OCI-LY7 (cell line): ENCODE results near the gene CLTCL1. TPM values are rescaled to one million over a fixed set of nuclear protein-coding genes. Genes with fewer than 3 reads are reported as not detected.

Experiments
- BruUV-seq: library from RNA; stranded (reverse); fragments of 400-500 nt; replicated peaks from 2 replicates; lab custom pipeline; 2021; lab: Mats Ljungman, UMichigan
- CTCF ChIA-PET: fragments of 300-600 bp; sonication (Branson Sonifier 250); formaldehyde crosslinking; loops from one replicate; lab custom pipeline; 2022; ENCODE audit warnings: antibody characterized with exemption; ENCODE audit not compliant: unreplicated experiment; lab: Charles Lee
- POLR2A ChIA-PET: fragments of 300-600 bp; sonication (Branson Sonifier 250); formaldehyde crosslinking; loops from one replicate; lab custom pipeline; 2022; ENCODE audit warnings: antibody characterized with exemption; lab: Charles Lee
- DNase-seq: peaks from one replicate; pipeline ENCODE4 v3.0.0-alpha.2; 2015; ENCODE audit warnings: low spot score
- H2AFZ ChIP-seq: fragments of 200-600 bp; sonication (generic), shearing (Covaris generic); 2 replicates; pipeline ENCODE4 v1.6.1; 2014; ENCODE audit warnings: mild to moderate bottlenecking, antibody characterized with exemption, low read length, moderate library complexity
- H3K27ac ChIP-seq: fragments of 200-600 bp; sonication (generic); 2 replicates; pipeline ENCODE4 v1.5.1; 2014; ENCODE audit warnings: mixed run types, low read depth, mild to moderate bottlenecking, moderate library complexity, low read length, inconsistent platforms; ENCODE audit not compliant: poor library complexity, severe bottlenecking
- H3K36me3 ChIP-seq: fragments of 200-600 bp; sonication (generic); 2 replicates; pipeline ENCODE4 v1.6.1; 2014; ENCODE audit warnings: mild to moderate bottlenecking, antibody characterized with exemption, low read length, moderate library complexity, mixed read lengths; ENCODE audit not compliant: insufficient read depth
- H3K4me1 ChIP-seq: fragments of 200-600 bp; sonication (generic); 2 replicates; pipeline ENCODE4 v1.5.1; 2014; ENCODE audit warnings: mild to moderate bottlenecking, low read length; ENCODE audit not compliant: insufficient read depth, poor library complexity, severe bottlenecking
- H3K4me2 ChIP-seq: fragments of 200-600 bp; sonication (generic); 2 replicates; pipeline ENCODE4 v1.6.1; 2014; ENCODE audit warnings: mild to moderate bottlenecking, low read length
- H3K4me3 ChIP-seq: fragments of 200-600 bp; sonication (generic); 2 replicates; pipeline ENCODE4 v1.5.1; 2014; ENCODE audit warnings: mild to moderate bottlenecking, low read depth, low read length; ENCODE audit not compliant: poor library complexity, severe bottlenecking
- H3K79me2 ChIP-seq: fragments of 200-600 bp; sonication (generic); 2 replicates; pipeline ENCODE4 v1.6.1; 2016; ENCODE audit warnings: low read depth, mild to moderate bottlenecking, low read length, moderate library complexity, mixed read lengths; ENCODE audit not compliant: insufficient read depth
- H3K9me2 ChIP-seq: fragments of 200-600 bp; sonication (generic); 2 replicates; pipeline ENCODE4 v1.6.1; 2016; ENCODE audit warnings: mild to moderate bottlenecking, low read length, mixed read lengths; ENCODE audit not compliant: insufficient read depth
- H3K9me3 ChIP-seq: fragments of 200-600 bp; sonication (generic); 2 replicates; pipeline ENCODE4 v1.6.1; 2014; ENCODE audit warnings: mild to moderate bottlenecking, mixed run types, low read length, mixed read lengths
- H4K20me1 ChIP-seq: fragments of 200-600 bp; sonication (generic); 2 replicates; pipeline ENCODE4 v1.6.1; 2014; ENCODE audit warnings: mild to moderate bottlenecking, antibody characterized with exemption, low read length, moderate library complexity, mixed read lengths; ENCODE audit not compliant: insufficient read depth
- EZH2phosphoT487 ChIP-seq: fragments of 200-600 bp; sonication (generic); IDR thresholded peaks from 2 replicates; pipeline ENCODE4 v1.6.1; 2018; ENCODE audit warnings: low read depth, borderline replicate concordance, mild to moderate bottlenecking, mixed run types, antibody characterized with exemption, low read length, moderate library complexity, mixed read lengths
- intact Hi-C: fragments of 100-400 bp; cut with micrococcal nuclease; formaldehyde crosslinking; loops from one replicate; pipeline ENCODE4 v1.10.0; 2022; ENCODE audit not compliant: unreplicated experiment
- total RNA-seq, 2 experiments: library from RNA; depleted of rRNA in 1 of 2; stranded (reverse); fragments of >200 nt in 1 of 2; shearing (Covaris generic) in 1 of 2; gene quantifications; 2 replicates each; pipeline ENCODE4 v1.2.3, GENCODE V29; 2014 to 2022
- TF ChIP-seq, protein P1 (sequence below): fragments of 200-600 bp; sonication (generic); conservative IDR thresholded peaks from 2 replicates; pipeline ENCODE4 v1.5.1; 2014; ENCODE audit warnings: mild to moderate bottlenecking, antibody characterized with exemption, low read length, moderate library complexity, mixed read lengths

CLTCL1 gene
- total RNA-seq, 2 experiments from 2014 or later = 0.44 to 0.99 TPM

GRCh38 chr22:19197997-19198865 lies 93.3 kb downstream of the CLTCL1 start:
- Histone ChIP-seq H3K36me3 (no peaks in the 10 kb centered on the region), H3K9me2 (no peaks in the 10 kb centered on the region), H4K20me1 (no peaks in the 10 kb centered on the region), H3K4me1 (peaks cover 9% of the 10 kb centered on the region), H3K4me3 (no peak overlapping the region), H3K79me2 (no peaks in the 10 kb centered on the region), H3K27ac (no peak overlapping the region), H3K9me3 (no peaks in the 10 kb centered on the region), H3K4me2 (no peak overlapping the region), H2AFZ (no peak overlapping the region)
- ChIA-PET POLR2A (no interaction called here), CTCF (interaction anchor here (0.6 kb wide), 1 partner anchor 18 kb away, joined by 3 read pairs; no protein-coding TSS in a partner anchor)
- intact Hi-C loops = no loop called here
- BruUV-seq = no TSS peak
- no peak for DNase-seq
- no peak for TF ChIP-seq EZH2phosphoT487
- TF ChIP-seq, protein P1, sequence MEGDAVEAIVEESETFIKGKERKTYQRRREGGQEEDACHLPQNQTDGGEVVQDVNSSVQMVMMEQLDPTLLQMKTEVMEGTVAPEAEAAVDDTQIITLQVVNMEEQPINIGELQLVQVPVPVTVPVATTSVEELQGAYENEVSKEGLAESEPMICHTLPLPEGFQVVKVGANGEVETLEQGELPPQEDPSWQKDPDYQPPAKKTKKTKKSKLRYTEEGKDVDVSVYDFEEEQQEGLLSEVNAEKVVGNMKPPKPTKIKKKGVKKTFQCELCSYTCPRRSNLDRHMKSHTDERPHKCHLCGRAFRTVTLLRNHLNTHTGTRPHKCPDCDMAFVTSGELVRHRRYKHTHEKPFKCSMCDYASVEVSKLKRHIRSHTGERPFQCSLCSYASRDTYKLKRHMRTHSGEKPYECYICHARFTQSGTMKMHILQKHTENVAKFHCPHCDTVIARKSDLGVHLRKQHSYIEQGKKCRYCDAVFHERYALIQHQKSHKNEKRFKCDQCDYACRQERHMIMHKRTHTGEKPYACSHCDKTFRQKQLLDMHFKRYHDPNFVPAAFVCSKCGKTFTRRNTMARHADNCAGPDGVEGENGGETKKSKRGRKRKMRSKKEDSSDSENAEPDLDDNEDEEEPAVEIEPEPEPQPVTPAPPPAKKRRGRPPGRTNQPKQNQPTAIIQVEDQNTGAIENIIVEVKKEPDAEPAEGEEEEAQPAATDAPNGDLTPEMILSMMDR = no peak

- H3K4me1 ChIP-seq = peaks cover 9% of the 10 kb centered on the region
- POLR2A ChIA-PET = interaction anchor here (0.6 kb wide), 1 partner anchor 64 kb away, joined by 3 read pairs; no protein-coding TSS in a partner anchor
- H3K4me2 ChIP-seq = no peak overlapping the region
- no peaks in the 10 kb centered on the region for H3K79me2 ChIP-seq
- H4K20me1 ChIP-seq = no peaks in the 10 kb centered on the region
- H3K27ac ChIP-seq = no peak overlapping the region
- no TSS peak for BruUV-seq
- TF ChIP-seq, protein P1 = no peak
- no peak for TF ChIP-seq EZH2phosphoT487
- no peaks in the 10 kb centered on the region for H3K9me3 ChIP-seq
- H2AFZ ChIP-seq = no peak overlapping the region
- DNase-seq = no peak
- intact Hi-C loops = no loop called here
- H3K4me3 ChIP-seq = no peak overlapping the region
- CTCF ChIA-PET = interaction anchor here (0.6 kb wide), 1 partner anchor 17 kb away, joined by 3 read pairs; no protein-coding TSS in a partner anchor
- no peaks in the 10 kb centered on the region for H3K36me3 ChIP-seq
- no peaks in the 10 kb centered on the region for H3K9me2 ChIP-seq
Measured at GRCh38 chr22:19196841-19197612, 94.5 kb downstream of the CLTCL1 start.
